K562 (cell line): ENCODE results near the gene WDR35. TPM values are rescaled to one million over a fixed set of nuclear protein-coding genes. Genes with fewer than 3 reads are reported as not detected.

Source experiments
- CC2D1A ChIP-seq: fragments of 450-650 bp; IDR thresholded peaks from 2 replicates; pipeline ENCODE4 v1.6.1; 2017; ENCODE audit warnings: mild to moderate bottlenecking
- CTCFL ChIP-seq: IDR thresholded peaks from 2 replicates; pipeline ENCODE4 v1.6.1; 2011; ENCODE audit warnings: borderline replicate concordance, low read depth, mild to moderate bottlenecking, moderate library complexity, low read length; ENCODE audit not compliant: insufficient read depth, poor library complexity, severe bottlenecking
- HEY1 ChIP-seq: fragments of 250-450 bp; sonication (Bioruptor Pico); IDR thresholded peaks from 2 replicates; pipeline ENCODE4 v1.5.0; 2020; ENCODE audit warnings: mild to moderate bottlenecking, moderate library complexity, borderline replicate concordance
- HMGN3 ChIP-seq: IDR thresholded peaks from 2 replicates; pipeline ENCODE4 v1.6.1; 2011; ENCODE audit warnings: borderline replicate concordance, low read depth, mild to moderate bottlenecking, mixed read lengths, low read length; ENCODE audit not compliant: insufficient read length; ENCODE audit errors: extremely low read depth
- LCOR ChIP-seq: sonication (generic); formaldehyde crosslinking; IDR thresholded peaks from 2 replicates; pipeline ENCODE4 v1.8.0; 2022; ENCODE audit warnings: mild to moderate bottlenecking, missing genetic modification reagents
- NR4A1 ChIP-seq, 2 experiments: fragments of 250-450 bp in 1 of 2; fragments of 450-650 bp in 1 of 2; sonication (Bioruptor Pico) in 1 of 2; IDR thresholded peaks; 2 replicates each; pipeline versions ENCODE4 v1.4.0 to v1.6.1; 2016 to 2020; ENCODE audit warnings: mild to moderate bottlenecking in 2 of 2, missing compliant biosample characterization in 1 of 2, missing genetic modification characterization in 1 of 2, moderate library complexity in 1 of 2
- PHB2 ChIP-seq: fragments of 450-650 bp; IDR thresholded peaks from 2 replicates; pipeline ENCODE4 v1.6.1; 2017; ENCODE audit warnings: low read depth
- PHF8 ChIP-seq: fragments of 200-600 bp; sonication (generic); IDR thresholded peaks from 2 replicates; pipeline ENCODE4 v1.6.1; 2012; ENCODE audit warnings: mixed run types, mild to moderate bottlenecking, inconsistent platforms, low read length, moderate library complexity, borderline replicate concordance
- SOX6 ChIP-seq: fragments of 450-650 bp; IDR thresholded peaks from 2 replicates; pipeline ENCODE4 v1.6.1; 2014; ENCODE audit warnings: mild to moderate bottlenecking
- SP1 ChIP-seq: sonication (generic); formaldehyde crosslinking; IDR thresholded peaks from 2 replicates; pipeline ENCODE4 v1.8.1; 2022; ENCODE audit warnings: mild to moderate bottlenecking, missing genetic modification reagents
- TBP ChIP-seq: optimal IDR thresholded peaks from 2 replicates; pipeline ENCODE3; 2011; ENCODE audit warnings: low read depth, low read length, improper control_type of control experiment
- ZBTB1 ChIP-seq: sonication (generic); formaldehyde crosslinking; IDR thresholded peaks from 2 replicates; pipeline ENCODE4 v1.8.1; 2023; ENCODE audit warnings: missing genetic modification reagents, low read depth, mild to moderate bottlenecking, borderline replicate concordance
- ZNF785 ChIP-seq: fragments of 250-450 bp; sonication (Bioruptor Pico); IDR thresholded peaks from 2 replicates; pipeline ENCODE4 v1.4.0; 2020; ENCODE audit warnings: mild to moderate bottlenecking
- polyA plus RNA-seq, 8 experiments: library from polyadenylated mRNA; depleted of rRNA in 4 of 8; stranded (reverse) in 5 of 8; unstranded in 3 of 8; fragments of >200 nt; fragmentation: Nextera tagmentation in 2 of 8; fragmentation: Illumina TruSeq in 1 of 8; extraction: Ambion mirVana in 2 of 8; extraction: Trizol in 1 of 8; gene quantifications; 2 replicates each; pipeline versions ENCODE4 v1.2.1 to v1.2.3, GENCODE V29; 2011 to 2014; ENCODE audit warnings: inconsistent platforms in 1 of 8, missing spikeins in 1 of 8
- total RNA-seq, 7 experiments: library from RNA; depleted of rRNA in 6 of 7; stranded (reverse); fragments of >200 nt in 6 of 7; fragmentation: Illumina TruSeq in 2 of 7; extraction: Trizol in 2 of 7; gene quantifications; 2 replicates each; pipeline versions ENCODE4 v1.2.1 to v1.2.3, GENCODE V29; 2011 to 2021; ENCODE audit warnings: low replicate concordance in 1 of 7
- TF ChIP-seq, protein P1 (sequence below): fragments of 450-650 bp; IDR thresholded peaks from 2 replicates; pipeline ENCODE4 v1.6.1; 2017; ENCODE audit warnings: antibody characterized with exemption, mild to moderate bottlenecking
- TF ChIP-seq, protein P2 (sequence below): fragments of 250-450 bp; sonication (Bioruptor Pico); IDR thresholded peaks from 2 replicates; pipeline ENCODE4 v1.4.0; 2020; ENCODE audit warnings: mild to moderate bottlenecking, moderate library complexity

The WDR35 gene
- total and polyA plus RNA-seq, 9 of the 15 experiments (the other 6 are each of a cell fraction or from before 2014, with no cell fraction given), result 3.3 to 13.1 (median 8.0) TPM

DNA sequence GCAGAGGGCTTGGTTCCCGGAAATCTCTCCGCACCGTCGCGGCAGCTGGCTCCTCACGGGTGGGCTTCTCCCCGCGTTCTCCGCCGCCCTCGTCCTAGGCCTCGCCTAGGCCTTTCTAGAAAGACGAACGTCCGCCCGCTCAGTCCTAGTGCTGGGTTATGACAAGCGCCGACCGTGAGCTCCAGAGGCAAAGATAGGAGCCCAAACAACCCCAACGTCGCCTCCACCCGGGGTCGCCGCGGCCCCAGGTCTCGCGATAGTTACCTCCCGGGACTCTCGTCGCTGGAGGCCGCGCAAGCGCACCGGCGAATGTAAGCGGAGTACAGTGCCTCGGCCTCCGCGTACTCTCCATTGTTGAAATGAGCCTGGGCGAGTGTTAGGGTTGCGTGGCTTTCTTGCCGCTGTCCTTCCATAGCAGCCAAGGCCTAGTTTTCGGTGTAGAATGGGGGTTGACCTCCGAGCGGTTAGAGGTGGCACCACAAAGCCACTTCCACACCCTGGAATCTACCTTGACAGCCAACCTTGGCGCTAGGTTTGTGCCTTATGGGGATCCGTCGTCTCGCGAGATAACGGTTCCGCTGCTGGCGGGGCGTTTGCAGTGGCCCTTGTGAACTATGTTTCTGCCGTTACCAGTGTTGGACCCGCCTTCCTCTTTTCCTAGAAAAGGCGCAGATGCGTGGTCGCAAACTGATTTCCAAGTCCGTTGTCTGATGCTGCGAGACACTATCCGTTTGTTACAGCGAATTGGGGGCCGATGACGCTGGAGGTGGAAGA is 88.3 kb downstream of the WDR35 start, which contains the start of gene TTC32 (continued):
- TF ChIP-seq TBP, result peak; percentile 93
- TF ChIP-seq PHB2, result no peak
- TF ChIP-seq, protein P1, sequence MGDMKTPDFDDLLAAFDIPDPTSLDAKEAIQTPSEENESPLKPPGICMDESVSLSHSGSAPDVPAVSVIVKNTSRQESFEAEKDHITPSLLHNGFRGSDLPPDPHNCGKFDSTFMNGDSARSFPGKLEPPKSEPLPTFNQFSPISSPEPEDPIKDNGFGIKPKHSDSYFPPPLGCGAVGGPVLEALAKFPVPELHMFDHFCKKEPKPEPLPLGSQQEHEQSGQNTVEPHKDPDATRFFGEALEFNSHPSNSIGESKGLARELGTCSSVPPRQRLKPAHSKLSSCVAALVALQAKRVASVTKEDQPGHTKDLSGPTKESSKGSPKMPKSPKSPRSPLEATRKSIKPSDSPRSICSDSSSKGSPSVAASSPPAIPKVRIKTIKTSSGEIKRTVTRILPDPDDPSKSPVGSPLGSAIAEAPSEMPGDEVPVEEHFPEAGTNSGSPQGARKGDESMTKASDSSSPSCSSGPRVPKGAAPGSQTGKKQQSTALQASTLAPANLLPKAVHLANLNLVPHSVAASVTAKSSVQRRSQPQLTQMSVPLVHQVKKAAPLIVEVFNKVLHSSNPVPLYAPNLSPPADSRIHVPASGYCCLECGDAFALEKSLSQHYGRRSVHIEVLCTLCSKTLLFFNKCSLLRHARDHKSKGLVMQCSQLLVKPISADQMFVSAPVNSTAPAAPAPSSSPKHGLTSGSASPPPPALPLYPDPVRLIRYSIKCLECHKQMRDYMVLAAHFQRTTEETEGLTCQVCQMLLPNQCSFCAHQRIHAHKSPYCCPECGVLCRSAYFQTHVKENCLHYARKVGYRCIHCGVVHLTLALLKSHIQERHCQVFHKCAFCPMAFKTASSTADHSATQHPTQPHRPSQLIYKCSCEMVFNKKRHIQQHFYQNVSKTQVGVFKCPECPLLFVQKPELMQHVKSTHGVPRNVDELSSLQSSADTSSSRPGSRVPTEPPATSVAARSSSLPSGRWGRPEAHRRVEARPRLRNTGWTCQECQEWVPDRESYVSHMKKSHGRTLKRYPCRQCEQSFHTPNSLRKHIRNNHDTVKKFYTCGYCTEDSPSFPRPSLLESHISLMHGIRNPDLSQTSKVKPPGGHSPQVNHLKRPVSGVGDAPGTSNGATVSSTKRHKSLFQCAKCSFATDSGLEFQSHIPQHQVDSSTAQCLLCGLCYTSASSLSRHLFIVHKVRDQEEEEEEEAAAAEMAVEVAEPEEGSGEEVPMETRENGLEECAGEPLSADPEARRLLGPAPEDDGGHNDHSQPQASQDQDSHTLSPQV, result 0 out of 2 replicates have a peak, but pooled peaks have one; percentile 34
- TF ChIP-seq CTCFL, result peak; percentile 41
- TF ChIP-seq LCOR (CRISPR knock-in tag), result peak; percentile 25; the same call in 1 of the 2 replicates
- peak; percentile 38; the same call in 1 of the 2 replicates for TF ChIP-seq ZBTB1 (CRISPR knock-in tag)
- no peak for TF ChIP-seq ZNF785
- peak; percentile 99 for TF ChIP-seq PHF8
- TF ChIP-seq SP1 (CRISPR knock-in tag), result peak; percentile 83
- peak; percentile 40 for TF ChIP-seq HMGN3
- TF ChIP-seq, protein P2, sequence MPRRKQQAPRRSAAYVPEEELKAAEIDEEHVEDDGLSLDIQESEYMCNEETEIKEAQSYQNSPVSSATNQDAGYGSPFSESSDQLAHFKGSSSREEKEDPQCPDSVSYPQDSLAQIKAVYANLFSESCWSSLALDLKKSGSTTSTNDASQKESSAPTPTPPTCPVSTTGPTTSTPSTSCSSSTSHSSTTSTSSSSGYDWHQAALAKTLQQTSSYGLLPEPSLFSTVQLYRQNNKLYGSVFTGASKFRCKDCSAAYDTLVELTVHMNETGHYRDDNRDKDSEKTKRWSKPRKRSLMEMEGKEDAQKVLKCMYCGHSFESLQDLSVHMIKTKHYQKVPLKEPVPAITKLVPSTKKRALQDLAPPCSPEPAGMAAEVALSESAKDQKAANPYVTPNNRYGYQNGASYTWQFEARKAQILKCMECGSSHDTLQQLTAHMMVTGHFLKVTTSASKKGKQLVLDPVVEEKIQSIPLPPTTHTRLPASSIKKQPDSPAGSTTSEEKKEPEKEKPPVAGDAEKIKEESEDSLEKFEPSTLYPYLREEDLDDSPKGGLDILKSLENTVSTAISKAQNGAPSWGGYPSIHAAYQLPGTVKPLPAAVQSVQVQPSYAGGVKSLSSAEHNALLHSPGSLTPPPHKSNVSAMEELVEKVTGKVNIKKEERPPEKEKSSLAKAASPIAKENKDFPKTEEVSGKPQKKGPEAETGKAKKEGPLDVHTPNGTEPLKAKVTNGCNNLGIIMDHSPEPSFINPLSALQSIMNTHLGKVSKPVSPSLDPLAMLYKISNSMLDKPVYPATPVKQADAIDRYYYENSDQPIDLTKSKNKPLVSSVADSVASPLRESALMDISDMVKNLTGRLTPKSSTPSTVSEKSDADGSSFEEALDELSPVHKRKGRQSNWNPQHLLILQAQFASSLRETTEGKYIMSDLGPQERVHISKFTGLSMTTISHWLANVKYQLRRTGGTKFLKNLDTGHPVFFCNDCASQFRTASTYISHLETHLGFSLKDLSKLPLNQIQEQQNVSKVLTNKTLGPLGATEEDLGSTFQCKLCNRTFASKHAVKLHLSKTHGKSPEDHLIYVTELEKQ (CRISPR knock-in tag), result no peak
- peak; percentile 66; the same call in 1 of the 2 replicates for TF ChIP-seq SOX6
- no peak for TF ChIP-seq NR4A1 (CRISPR knock-in tag; IDR thresholded peaks at IDR 0.05)
- TF ChIP-seq NR4A1 (tag; IDR thresholded peaks at IDR 0.05), result no peak
- no peak for TF ChIP-seq HEY1 (CRISPR knock-in tag)
- peak; percentile 96 for TF ChIP-seq CC2D1A
